Activated CD4-positive, alpha-beta T cell treated with anti-CD3 and anti-CD28 coated beads, Interleukin-2, amount 50 U/mL, for 16 hours (primary cell): ENCODE data around the gene ZFYVE16.
"Not testable (repeated sequence)": the region's sequence is repeated elsewhere in the genome, so short reads cannot be mapped to it uniquely, and the experiment has no call there.

Experiments used
- DNase-seq: peaks from one replicate; pipeline ENCODE4 v3.0.0-alpha.2; 2020

Gene ZFYVE16

GRCh38 chr5:80491296-80491695 lies 83.4 kb downstream of the ZFYVE16 start:
- DNase-seq = no peak

DNA sequence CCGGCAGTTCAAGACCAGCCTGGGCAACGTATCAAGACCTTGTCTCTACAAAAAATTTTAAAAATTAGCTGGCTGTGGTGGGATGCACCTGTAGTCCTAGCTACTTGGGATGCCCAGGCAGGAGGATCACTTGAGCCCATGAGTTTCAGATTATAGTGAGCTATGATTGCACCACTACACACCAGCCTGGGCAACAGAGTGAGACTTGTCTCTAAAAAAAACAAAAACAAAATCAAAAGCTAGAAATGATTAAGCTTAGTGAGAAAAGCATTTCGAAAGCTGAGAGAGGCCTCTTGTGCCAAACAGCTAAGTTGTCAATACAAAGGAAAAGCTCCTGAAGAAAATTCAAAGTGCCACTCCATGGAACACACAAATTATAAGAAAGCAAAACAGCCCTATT lies 84.9 kb downstream of the ZFYVE16 start:
- no peak for DNase-seq

DNA sequence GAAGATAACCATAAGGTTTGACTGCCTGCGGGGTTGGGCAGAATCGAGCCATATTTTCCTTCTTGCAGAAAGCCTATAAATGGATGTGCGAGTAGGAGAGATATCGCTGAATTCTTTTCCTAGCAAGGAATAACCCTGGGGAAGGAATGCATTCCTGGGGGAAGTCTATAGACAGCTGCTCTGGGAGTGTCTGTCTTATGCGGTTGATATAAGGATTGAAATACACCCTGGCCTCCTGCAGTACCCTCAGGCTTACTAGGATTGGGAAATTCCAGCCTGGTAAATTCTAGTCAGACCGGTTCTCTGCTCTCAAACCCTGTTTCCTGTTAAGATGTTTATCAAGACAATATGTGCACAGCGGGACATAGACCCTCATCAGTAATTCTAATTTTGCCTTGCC lies 85.6 kb downstream of the ZFYVE16 start:
- not testable (repeated sequence) for DNase-seq

DNA sequence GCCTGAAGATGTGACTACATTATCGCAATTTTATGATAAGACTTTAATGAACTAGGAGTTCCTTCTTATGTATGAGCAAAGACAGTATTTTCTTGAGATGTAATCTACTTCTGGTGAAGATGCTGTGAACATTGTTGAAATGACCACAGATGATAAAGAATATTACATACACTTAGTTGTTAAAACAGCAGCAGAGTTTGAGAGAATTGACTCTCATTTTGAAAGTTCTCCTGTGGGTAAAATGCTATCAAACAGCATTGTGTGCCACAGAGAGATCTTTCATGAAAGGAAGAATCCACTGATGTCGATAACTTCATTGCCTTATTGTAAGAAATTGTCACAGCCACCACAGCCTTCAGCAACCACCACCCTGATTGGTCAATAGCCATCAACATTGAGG lies 88.0 kb downstream of the ZFYVE16 start:
- DNase-seq = no peak

GRCh38 chr5:80502800-80503199 lies 94.9 kb downstream of the ZFYVE16 start:
- DNase-seq = no peak

- no peak for DNase-seq
These were observed 95.8 kb downstream of the ZFYVE16 start for GRCh38 chr5:80503641-80504040.

DNA sequence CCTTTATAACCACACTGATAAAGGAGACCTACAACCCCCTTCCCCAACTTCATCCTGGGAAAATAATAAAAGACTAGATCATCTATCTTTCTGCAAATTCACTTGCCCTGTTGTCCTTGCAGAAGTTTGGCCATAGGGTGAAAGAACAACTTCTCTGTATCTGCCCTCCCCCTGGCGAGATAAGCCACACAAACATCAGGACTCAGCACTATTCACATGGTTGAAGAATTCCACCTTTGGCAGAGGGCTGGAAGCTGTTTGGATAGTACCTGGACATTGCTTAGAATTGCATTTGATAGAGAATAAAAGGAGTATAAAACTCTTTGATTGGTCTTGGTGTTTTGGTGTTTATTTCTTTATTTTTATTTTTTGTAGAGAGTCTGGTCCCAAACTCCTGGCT lies 97.0 kb downstream of the ZFYVE16 start:
- DNase-seq = no peak

DNA sequence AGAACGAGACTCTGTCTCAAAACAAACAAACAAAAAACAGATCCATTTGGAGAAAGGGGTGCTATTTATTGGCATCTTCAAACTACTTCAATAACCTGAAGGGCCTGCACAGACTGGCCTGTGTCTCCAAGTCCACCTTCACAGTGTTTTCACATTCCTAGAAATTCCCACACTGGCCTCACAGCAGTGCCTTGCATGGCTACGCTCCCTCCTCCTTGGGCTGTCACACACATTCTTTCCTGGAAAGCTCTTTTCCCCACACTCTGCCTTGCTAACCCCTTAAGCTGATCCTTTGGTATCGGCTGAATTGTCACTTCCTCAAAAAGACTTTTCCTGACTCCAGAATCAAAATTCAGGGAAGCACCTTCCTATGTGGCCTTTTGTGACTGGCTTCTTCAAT lies 99.8 kb downstream of the ZFYVE16 start:
- no peak for DNase-seq

- DNase-seq = no peak
These were observed 101.0 kb downstream of the ZFYVE16 start for GRCh38 chr5:80508844-80509243.

DNA sequence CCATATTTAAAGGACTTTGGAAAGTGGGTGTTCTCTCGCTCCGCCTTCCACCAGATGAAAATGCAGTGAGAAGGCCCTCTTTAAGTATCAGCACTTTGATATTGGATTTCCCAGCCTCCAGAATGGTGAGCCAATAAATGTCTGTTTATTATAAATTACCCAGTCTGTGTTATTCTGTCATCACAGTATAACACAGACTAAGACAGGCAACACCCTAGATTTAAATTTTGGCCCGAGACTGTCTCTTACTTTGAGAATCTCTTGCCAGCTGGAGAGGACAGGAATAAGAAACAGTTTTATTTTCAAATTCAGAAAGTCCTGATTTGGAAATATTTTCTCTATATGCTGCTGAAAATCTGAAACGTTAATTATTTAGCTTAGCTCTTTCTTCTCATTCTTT lies 101.5 kb downstream of the ZFYVE16 start:
- no peak for DNase-seq

DNA sequence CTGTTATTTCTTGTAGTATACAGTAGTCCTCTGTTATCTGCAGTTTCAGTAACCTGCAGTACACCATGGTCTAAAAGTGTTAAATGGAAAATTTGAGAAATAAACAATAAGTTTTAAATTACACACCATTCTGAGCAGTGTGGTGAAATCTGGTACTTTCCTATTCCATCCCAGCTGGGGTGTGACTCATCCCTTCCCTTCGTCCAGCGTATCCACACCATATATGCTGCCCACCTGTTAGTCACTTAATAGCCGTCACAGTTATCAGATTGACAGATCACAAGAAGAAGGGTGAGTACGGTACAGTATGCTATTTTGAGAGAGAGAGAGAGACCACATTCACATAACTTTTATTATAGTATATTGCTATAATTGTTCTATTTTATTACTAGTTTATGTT lies 109.0 kb downstream of the ZFYVE16 start:
- DNase-seq = peak; percentile 41
